WI38 (cell line): ENCODE data around the gene CHMP1B.

Experiments used
- H3K4me3 ChIP-seq: 2 replicates; pipeline ENCODE4 v1.5.1; 2011; ENCODE audit warnings: low read depth, mild to moderate bottlenecking, control low read depth, low read length
- CTCF ChIP-seq: IDR thresholded peaks from 2 replicates; pipeline ENCODE4 v1.5.1; 2012; ENCODE audit warnings: low read depth, mild to moderate bottlenecking, control low read depth, low read length

CHMP1B gene

GRCh38 chr18:11821643-11822237, 29.5 kb upstream of the CHMP1B start:
- TF ChIP-seq CTCF: no peak
- no peak overlapping the region for H3K4me3 ChIP-seq

- TF ChIP-seq CTCF: no peak
- H3K4me3 ChIP-seq: no peak overlapping the region
Measured at GRCh38 chr18:11823545-11823944, 27.7 kb upstream of the CHMP1B start.

GRCh38 chr18:11826836-11827235, 24.4 kb upstream of the CHMP1B start:
- H3K4me3 ChIP-seq: no peak overlapping the region
- no peak for TF ChIP-seq CTCF

GRCh38 chr18:11828786-11829432, 22.3 kb upstream of the CHMP1B start:
- no peak for TF ChIP-seq CTCF
- no peak overlapping the region for H3K4me3 ChIP-seq

GRCh38 chr18:11830585-11830984, 20.6 kb upstream of the CHMP1B start:
- no peak overlapping the region for H3K4me3 ChIP-seq
- no peak for TF ChIP-seq CTCF

- TF ChIP-seq CTCF: no peak
- no peak overlapping the region for H3K4me3 ChIP-seq
Measured at GRCh38 chr18:11831921-11832320, 19.3 kb upstream of the CHMP1B start.

- no peak overlapping the region for H3K4me3 ChIP-seq
- no peak for TF ChIP-seq CTCF
Measured at GRCh38 chr18:11834772-11835171, 16.4 kb upstream of the CHMP1B start.
